Heart left ventricle (tissue), 13 donors: ENCODE data around the gene E2F6.

Source experiments
- CTCF ChIP-seq, 12 donors: fragments of 200-600 bp; sonication (generic) in 4 of 12; IDR thresholded peaks; one replicate each; pipeline versions ENCODE4 v1.5.0 to v1.8.0; 2018 to 2022; ENCODE audit warnings: antibody characterized with exemption in 12 of 12, mild to moderate bottlenecking in 5 of 12
- POLR2A ChIP-seq, 2 donors: fragments of 450-650 bp; IDR thresholded peaks; one replicate each; pipeline ENCODE4 v1.6.1; 2017; ENCODE audit warnings: antibody characterized with exemption in 2 of 2, mild to moderate bottlenecking in 2 of 2, moderate library complexity in 2 of 2
- donor health status: ischemic (EF 13 %, LVEDD 7.1; RV severe dilation, severe dysfunction).
- donor health status: DM: no; HTN: yes; CAD: no.
- donor health status: DM: no; HTN: no; CAD: no.
- donor health status: ischemic (EF 25% LVEDD 6.9; RV normal size, moderate dysfunction).
- donor health status: ischemic (EF 25% LVEDD 5.7; RV mildly dilated, moderate dysfunction).
- donor health status: ischemic (EF 35%, LVEDD 5.7; RV mildly dilated, moderate dysfunction).
- donor health status: nonischemic (EF 11% LVEDD 7.7; RV severe dilation, severe dysfunction).
- donor health status: DM: yes; HTN: yes; CAD: no.
- donor health status: PGD.
- donor health status: ischemic (EF 29% LVEDD 5.4; RV normal size, mild dysfunction).
- donor health status: nonischemic (EF 23%, LVEDD 6.1; RV moderate dilation, normal function).

GRCh38 chr2:11398750-11399437 lies 67.1 kb downstream of the E2F6 start:
- TF ChIP-seq CTCF (IDR thresholded peaks at IDR 0.05) (no peak), POLR2A (IDR thresholded peaks at IDR 0.05) (no peak)
